CD14-positive monocyte (primary cell): ENCODE data around the gene SERPINA12. TPM values are rescaled to one million over a fixed set of nuclear protein-coding genes. Genes with fewer than 3 reads are reported as not detected.

Source experiments
- DNase-seq, 3 donors: peaks; one replicate each; pipeline ENCODE4 v3.0.0-alpha.2; 2011 to 2022
- H2AFZ ChIP-seq: 2 replicates; pipeline ENCODE4 v1.6.0; 2012; ENCODE audit warnings: mild to moderate bottlenecking, low read depth, low read length, inconsistent platforms; ENCODE audit not compliant: insufficient read depth, poor library complexity, severe bottlenecking
- H3K27ac ChIP-seq, 2 donors: 1 replicate in 1 of 2; 2 replicates in 1 of 2; pipeline ENCODE4 v1.5.1; 2012 to 2013; ENCODE audit warnings: low read length in 2 of 2, control low read depth in 1 of 2, inconsistent platforms in 1 of 2, low read depth in 1 of 2, mild to moderate bottlenecking in 1 of 2
- H3K27me3 ChIP-seq, 2 donors: one replicate each; pipeline versions ENCODE4 v1.6.0 to v1.6.1; 2011 to 2013; ENCODE audit warnings: low read length in 2 of 2; ENCODE audit not compliant: control insufficient read depth in 2 of 2, insufficient read depth in 2 of 2
- H3K36me3 ChIP-seq, 2 donors: replicated peaks in 1 of 2; 1 replicate in 1 of 2; 2 replicates in 1 of 2; pipeline versions ENCODE4 v1.5.1 to v1.6.1; 2012 to 2013; ENCODE audit warnings: low read length in 2 of 2, control low read depth in 1 of 2, inconsistent platforms in 1 of 2, mild to moderate bottlenecking in 1 of 2; ENCODE audit not compliant: insufficient read depth in 2 of 2, control insufficient read depth in 1 of 2
- H3K4me1 ChIP-seq, 2 donors: 1 replicate in 1 of 2; 2 replicates in 1 of 2; pipeline versions ENCODE4 v1.5.1 to v1.6.1; 2012 to 2013; ENCODE audit warnings: low read length in 2 of 2, control low read depth in 1 of 2, inconsistent platforms in 1 of 2, mild to moderate bottlenecking in 1 of 2, moderate library complexity in 1 of 2; ENCODE audit not compliant: insufficient read depth in 2 of 2, control insufficient read depth in 1 of 2
- H3K4me2 ChIP-seq: replicated peaks from 2 replicates; pipeline ENCODE3; 2012; ENCODE audit warnings: low read length, moderate library complexity, mild to moderate bottlenecking; ENCODE audit not compliant: poor library complexity, severe bottlenecking; ENCODE audit errors: extremely low read depth
- H3K4me3 ChIP-seq, 3 experiments: fragments of 200-600 bp in 1 of 3; sonication (generic) in 1 of 3; replicated peaks in 1 of 3; 1 replicate in 2 of 3; 2 replicates in 1 of 3; pipeline ENCODE4 v1.5.1; 2011 to 2013; ENCODE audit warnings: low read length in 3 of 3, mild to moderate bottlenecking in 3 of 3, control low read depth in 2 of 3, low read depth in 2 of 3, inconsistent platforms in 1 of 3, moderate library complexity in 1 of 3
- H3K79me2 ChIP-seq: 2 replicates; pipeline ENCODE4 v1.6.0; 2012; ENCODE audit warnings: mild to moderate bottlenecking, control low read depth, inconsistent platforms, low read length, moderate library complexity; ENCODE audit not compliant: insufficient read depth
- H3K9ac ChIP-seq: 2 replicates; pipeline ENCODE4 v1.6.0; 2017; ENCODE audit warnings: low read length, mild to moderate bottlenecking; ENCODE audit not compliant: insufficient read depth, poor library complexity, severe bottlenecking
- H3K9me3 ChIP-seq, 2 donors: replicated peaks in 1 of 2; 1 replicate in 1 of 2; 2 replicates in 1 of 2; pipeline versions ENCODE4 v1.5.1 to v1.6.1; 2012 to 2013; ENCODE audit warnings: low read length in 2 of 2, control low read depth in 1 of 2; ENCODE audit not compliant: control insufficient read depth in 1 of 2, insufficient read depth in 1 of 2
- H4K20me1 ChIP-seq: 2 replicates; pipeline ENCODE4 v1.6.0; 2012; ENCODE audit warnings: mild to moderate bottlenecking, low read length, control low read depth, moderate library complexity; ENCODE audit not compliant: insufficient read depth
- H3K27ac Mint-ChIP-seq, 7 donors: one replicate each; pipeline ENCODE4 v1.8.0; 2020; ENCODE audit warnings: mild to moderate bottlenecking in 7 of 7, mixed read lengths in 7 of 7, moderate library complexity in 6 of 7, inconsistent platforms in 2 of 7
- H3K27me3 Mint-ChIP-seq, 3 donors: one replicate each; pipeline ENCODE4 v1.8.0; 2021 to 2022; ENCODE audit warnings: low read depth in 3 of 3, mild to moderate bottlenecking in 3 of 3, mixed read lengths in 3 of 3, moderate library complexity in 3 of 3, inconsistent platforms in 1 of 3
- H3K36me3 Mint-ChIP-seq, 2 donors: one replicate each; pipeline ENCODE4 v1.8.0; 2020; ENCODE audit warnings: mixed read lengths in 2 of 2, inconsistent platforms in 1 of 2, mild to moderate bottlenecking in 1 of 2
- H3K4me1 Mint-ChIP-seq: one replicate; pipeline ENCODE4 v1.8.0; 2020; ENCODE audit warnings: mild to moderate bottlenecking, mixed read lengths
- H3K4me3 Mint-ChIP-seq, 2 donors: one replicate each; pipeline ENCODE4 v1.8.0; 2020; ENCODE audit warnings: mild to moderate bottlenecking in 2 of 2, mixed read lengths in 2 of 2, moderate library complexity in 1 of 2
- H3K9me3 Mint-ChIP-seq, 7 donors: one replicate each; pipeline ENCODE4 v1.8.0; 2020 to 2022; ENCODE audit warnings: mixed read lengths in 7 of 7, mild to moderate bottlenecking in 6 of 7, moderate library complexity in 6 of 7, inconsistent platforms in 2 of 7
- WGBS: methylation state at CpG from one replicate; pipeline ENCODE4 v1.1.5; 2013; ENCODE audit warnings: missing lambda C conversion rate; ENCODE audit not compliant: insufficient coverage; 5-methylcytosine and 5-hydroxymethylcytosine counted together
- intact Hi-C, 2 donors: fragments of 100-400 bp; cut with micrococcal nuclease; formaldehyde crosslinking; loops; one replicate each; pipeline versions ENCODE4 v1.15.0 to v1.15.1; 2023
- polyA plus RNA-seq, 3 donors: library from polyadenylated mRNA; depleted of rRNA in 1 of 3; unstranded in 2 of 3; stranded (reverse) in 1 of 3; fragments of 300-500 nt in 2 of 3; fragments of >200 nt in 1 of 3; fragmentation: Illumina TruSeq in 2 of 3; gene quantifications; 1 replicate in 2 of 3; 2 replicates in 1 of 3; pipeline ENCODE4 v1.2.3, GENCODE V29; 2012 to 2021
- TF ChIP-seq, protein P1 (sequence below): fragments of 200-600 bp; IDR thresholded peaks from one replicate; pipeline ENCODE4 v1.8.0; 2022; ENCODE audit warnings: antibody characterized with exemption, mild to moderate bottlenecking

SERPINA12 gene
- polyA plus RNA-seq, 3 donors: not detected

DNA sequence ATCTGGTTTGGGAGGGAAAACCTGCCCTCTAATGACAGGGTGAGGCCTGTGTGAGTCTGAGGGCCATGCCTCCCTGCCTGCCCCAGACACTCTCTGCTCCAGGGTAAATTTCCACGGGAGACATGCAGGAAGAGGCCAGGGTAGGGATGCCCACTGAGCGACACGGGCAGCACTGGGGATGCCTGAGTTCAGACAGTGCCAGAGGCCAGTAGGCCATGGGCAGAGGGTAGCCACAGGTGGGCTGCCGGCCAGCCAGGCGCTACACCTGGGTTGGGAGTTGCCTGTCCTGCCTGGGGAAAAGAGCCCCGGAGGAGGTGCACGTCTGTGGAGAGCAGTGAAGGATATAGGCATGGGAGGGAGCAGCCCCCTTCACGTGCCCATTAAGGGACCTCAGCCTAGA, 3.6 kb downstream of the SERPINA12 start:
- Mint-ChIP-seq H3K4me1 (no peaks in the 10 kb centered on the region), H3K36me3 (no peaks in the 10 kb centered on the region), H3K27ac (no peak overlapping the region), H3K9me3 (peaks cover 0 to 2% (median 0%) of the 10 kb centered on the region in 7 donors), H3K27me3 (peaks cover 5 to 9% (median 6%) of the 10 kb centered on the region in 3 donors), H3K4me3 (no peak overlapping the region)
- TF ChIP-seq, protein P1, sequence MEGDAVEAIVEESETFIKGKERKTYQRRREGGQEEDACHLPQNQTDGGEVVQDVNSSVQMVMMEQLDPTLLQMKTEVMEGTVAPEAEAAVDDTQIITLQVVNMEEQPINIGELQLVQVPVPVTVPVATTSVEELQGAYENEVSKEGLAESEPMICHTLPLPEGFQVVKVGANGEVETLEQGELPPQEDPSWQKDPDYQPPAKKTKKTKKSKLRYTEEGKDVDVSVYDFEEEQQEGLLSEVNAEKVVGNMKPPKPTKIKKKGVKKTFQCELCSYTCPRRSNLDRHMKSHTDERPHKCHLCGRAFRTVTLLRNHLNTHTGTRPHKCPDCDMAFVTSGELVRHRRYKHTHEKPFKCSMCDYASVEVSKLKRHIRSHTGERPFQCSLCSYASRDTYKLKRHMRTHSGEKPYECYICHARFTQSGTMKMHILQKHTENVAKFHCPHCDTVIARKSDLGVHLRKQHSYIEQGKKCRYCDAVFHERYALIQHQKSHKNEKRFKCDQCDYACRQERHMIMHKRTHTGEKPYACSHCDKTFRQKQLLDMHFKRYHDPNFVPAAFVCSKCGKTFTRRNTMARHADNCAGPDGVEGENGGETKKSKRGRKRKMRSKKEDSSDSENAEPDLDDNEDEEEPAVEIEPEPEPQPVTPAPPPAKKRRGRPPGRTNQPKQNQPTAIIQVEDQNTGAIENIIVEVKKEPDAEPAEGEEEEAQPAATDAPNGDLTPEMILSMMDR: no peak
- no peaks in the 10 kb centered on the region for H3K27me3 ChIP-seq
- H3K4me2 ChIP-seq: no peak overlapping the region
- H3K79me2 ChIP-seq: no peaks in the 10 kb centered on the region
- H3K36me3 ChIP-seq: no peaks in the 10 kb centered on the region
- no peaks in the 10 kb centered on the region for H4K20me1 ChIP-seq
- H3K4me1 ChIP-seq: no peaks in the 10 kb centered on the region
- intact Hi-C loops: no loop called here
- 92% methylated on average over 8 of the region's 8 CpGs for whole genome bisulfite sequencing
- H3K4me3 ChIP-seq: no peak overlapping the region
- no peak overlapping the region for H2AFZ ChIP-seq
- DNase-seq: no peak
- no peak overlapping the region for H3K9ac ChIP-seq
- H3K9me3 ChIP-seq: no peaks in the 10 kb centered on the region
- H3K27ac ChIP-seq: no peak overlapping the region

DNA sequence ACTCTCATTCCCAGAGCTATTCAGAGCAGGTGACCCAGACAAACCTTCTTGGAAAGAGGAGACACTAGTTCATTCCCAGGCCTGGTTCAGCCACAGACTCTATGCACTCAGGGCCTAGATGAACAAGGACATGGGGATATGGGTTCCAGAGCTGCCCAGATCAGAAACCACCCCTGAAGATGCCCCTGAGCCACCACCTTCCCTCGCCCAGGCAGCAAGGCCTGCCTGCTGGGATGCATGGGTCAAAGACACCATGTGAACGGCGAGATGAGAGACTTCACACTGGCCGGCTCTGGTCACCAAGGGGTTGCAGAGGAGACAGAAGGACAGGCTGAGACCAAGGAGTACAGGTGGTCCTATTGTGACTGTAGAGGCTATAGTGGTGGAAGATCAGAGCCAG, 4.1 kb downstream of the SERPINA12 start:
- H3K4me1 ChIP-seq: no peaks in the 10 kb centered on the region
- Mint-ChIP-seq H3K4me3 (peak overlapping the region in 1 of 2 donors; percentile 29), H3K9me3 (peaks cover 0 to 2% (median 0%) of the 10 kb centered on the region in 7 donors), H3K4me1 (no peaks in the 10 kb centered on the region), H3K36me3 (no peaks in the 10 kb centered on the region), H3K27ac (peak overlapping the region in 1 of 7 donors; percentile 2), H3K27me3 (peaks cover 5 to 10% (median 6%) of the 10 kb centered on the region in 3 donors)
- no peak overlapping the region for H3K4me3 ChIP-seq
- H3K27ac ChIP-seq: no peak overlapping the region
- no peak overlapping the region for H3K4me2 ChIP-seq
- H2AFZ ChIP-seq: no peak overlapping the region
- TF ChIP-seq, protein P1: no peak
- H4K20me1 ChIP-seq: no peaks in the 10 kb centered on the region
- no peak overlapping the region for H3K9ac ChIP-seq
- H3K27me3 ChIP-seq: no peaks in the 10 kb centered on the region
- no peaks in the 10 kb centered on the region for H3K36me3 ChIP-seq
- H3K79me2 ChIP-seq: no peaks in the 10 kb centered on the region
- DNase-seq: no peak
- H3K9me3 ChIP-seq: no peaks in the 10 kb centered on the region
- intact Hi-C loops: no loop called here
- 93% methylated on average over 4 of the region's 4 CpGs for WGBS
